IMR-90 (cell line): ENCODE results near the gene CXCR2. TPM values are rescaled to one million over a fixed set of nuclear protein-coding genes. Genes with fewer than 3 reads are reported as not detected.

ENCODE experiments used
- ATAC-seq: fragments of 200-7000 bp; cut with Tn5 transposase; 2 replicates; pipeline ENCODE4 v1.9.1; 2020; ENCODE audit warnings: low read depth, mild to moderate bottlenecking, moderate library complexity
- BruUV-seq: library from RNA; stranded (reverse); fragments of 400-500 nt; replicated peaks from 2 replicates; lab custom pipeline; 2021; lab: Mats Ljungman, UMichigan
- CTCF ChIA-PET: fragments of 300-600 bp; formaldehyde crosslinking; extraction: SDS; loops from one replicate; lab custom pipeline; 2021; ENCODE audit warnings: antibody characterized with exemption; lab: Yijun Ruan, JAX
- POLR2A ChIA-PET: fragments of 300-600 bp; sonication (Branson Sonifier 250); formaldehyde crosslinking; loops from one replicate; lab custom pipeline; 2022; ENCODE audit warnings: antibody characterized with exemption; ENCODE audit not compliant: unreplicated experiment; lab: Charles Lee
- DNase-seq: peaks from one replicate; pipeline ENCODE4 v3.0.0; 2013
- H2AFZ ChIP-seq: replicated peaks from 2 replicates; pipeline ENCODE3; 2013; ENCODE audit warnings: low read length, mild to moderate bottlenecking; ENCODE audit not compliant: poor library complexity
- H2AK5ac ChIP-seq: 2 replicates; pipeline ENCODE4 v1.6.1; 2013; ENCODE audit warnings: low read depth, low read length, inconsistent platforms
- H2AK9ac ChIP-seq: replicated peaks from 2 replicates; pipeline ENCODE3; 2013; ENCODE audit warnings: mild to moderate bottlenecking, low read depth, low read length, moderate library complexity; ENCODE audit not compliant: poor library complexity
- H2BK120ac ChIP-seq: 2 replicates; pipeline ENCODE4 v1.6.1; 2013; ENCODE audit warnings: low read depth, low read length, inconsistent platforms
- H2BK15ac ChIP-seq: 3 replicates; pipeline ENCODE4 v1.6.1; 2013; ENCODE audit warnings: low read depth, low read length, inconsistent platforms
- H2BK20ac ChIP-seq: 2 replicates; pipeline ENCODE4 v1.6.1; 2013; ENCODE audit warnings: low read depth, mild to moderate bottlenecking, inconsistent platforms, low read length, moderate library complexity
- H2BK5ac ChIP-seq: 2 replicates; pipeline ENCODE4 v1.6.1; 2013; ENCODE audit warnings: mild to moderate bottlenecking, low read depth, low read length, inconsistent platforms; ENCODE audit not compliant: poor library complexity, severe bottlenecking
- H3K14ac ChIP-seq: replicated peaks from 2 replicates; pipeline ENCODE4 v1.6.1; 2013; ENCODE audit warnings: low read depth, low read length, inconsistent platforms
- H3K18ac ChIP-seq: 2 replicates; pipeline ENCODE4 v1.6.1; 2013; ENCODE audit warnings: low read depth, low read length, control low read depth
- H3K23ac ChIP-seq: 2 replicates; pipeline ENCODE4 v1.6.1; 2013; ENCODE audit warnings: low read depth, low read length, inconsistent platforms
- H3K27ac ChIP-seq: 2 replicates; pipeline ENCODE4 v1.5.1; 2013; ENCODE audit warnings: mild to moderate bottlenecking, control low read depth, low read length; ENCODE audit not compliant: insufficient read depth
- H3K27me3 ChIP-seq: 2 replicates; pipeline ENCODE4 v1.6.1; 2013; ENCODE audit warnings: low read length; ENCODE audit not compliant: control insufficient read depth, insufficient read depth
- H3K36me3 ChIP-seq: 2 replicates; pipeline ENCODE4 v1.6.1; 2013; ENCODE audit warnings: low read length, mixed read lengths; ENCODE audit not compliant: control insufficient read depth, insufficient read depth
- H3K4ac ChIP-seq: 2 replicates; pipeline ENCODE4 v1.6.1; 2013; ENCODE audit warnings: low read depth, low read length, inconsistent platforms
- H3K4me1 ChIP-seq: 2 replicates; pipeline ENCODE4 v1.6.1; 2013; ENCODE audit warnings: low read length, mixed read lengths; ENCODE audit not compliant: control insufficient read depth, insufficient read depth
- H3K4me2 ChIP-seq: 2 replicates; pipeline ENCODE4 v1.6.1; 2013; ENCODE audit warnings: low read depth, mild to moderate bottlenecking, control low read depth, low read length, moderate library complexity
- H3K4me3 ChIP-seq: 2 replicates; pipeline ENCODE4 v1.5.1; 2013; ENCODE audit warnings: low read depth, mild to moderate bottlenecking, control low read depth, low read length, moderate library complexity; ENCODE audit not compliant: insufficient read depth
- H3K56ac ChIP-seq: 2 replicates; pipeline ENCODE4 v1.6.1; 2013; ENCODE audit warnings: low read length, inconsistent platforms; ENCODE audit not compliant: insufficient read depth; ENCODE audit errors: extremely low read depth
- H3K79me1 ChIP-seq, 2 experiments: 2 replicates each; pipeline ENCODE4 v1.6.1; 2013; ENCODE audit warnings: low read length in 2 of 2, inconsistent platforms in 1 of 2, low read depth in 1 of 2
- H3K9ac ChIP-seq: 2 replicates; pipeline ENCODE4 v1.6.1; 2013; ENCODE audit warnings: low read depth, low read length, control low read depth
- H3K9me1 ChIP-seq: 2 replicates; pipeline ENCODE4 v1.6.1; 2013; ENCODE audit warnings: low read length, inconsistent platforms; ENCODE audit not compliant: insufficient read depth
- H3K9me3 ChIP-seq: 2 replicates; pipeline ENCODE4 v1.6.1; 2013; ENCODE audit warnings: low read length; ENCODE audit not compliant: control insufficient read depth, insufficient read depth
- H4K20me1 ChIP-seq: 2 replicates; pipeline ENCODE4 v1.6.1; 2013; ENCODE audit warnings: low read length, inconsistent platforms; ENCODE audit not compliant: insufficient read depth
- H4K5ac ChIP-seq: 2 replicates; pipeline ENCODE4 v1.6.1; 2013; ENCODE audit warnings: mild to moderate bottlenecking, low read depth, low read length, control low read depth
- H4K8ac ChIP-seq, 2 experiments: 2 replicates each; pipeline ENCODE4 v1.6.1; 2013; ENCODE audit warnings: low read depth in 2 of 2, low read length in 2 of 2, control low read depth in 1 of 2, inconsistent platforms in 1 of 2
- H4K91ac ChIP-seq: 2 replicates; pipeline ENCODE4 v1.6.1; 2013; ENCODE audit warnings: low read depth, low read length, inconsistent platforms; ENCODE audit not compliant: insufficient read depth
- NFE2L2 ChIP-seq: fragments of 150-350 bp; IDR thresholded peaks from 2 replicates; pipeline ENCODE4 v1.6.1; 2016; ENCODE audit warnings: low read depth, mild to moderate bottlenecking, low read length
- RFX5 ChIP-seq: IDR thresholded peaks from 2 replicates; pipeline ENCODE4 v1.8.0; 2012; ENCODE audit warnings: low read depth, mild to moderate bottlenecking, low read length, moderate library complexity
- SMC3 ChIP-seq: fragments of 150-350 bp; IDR thresholded peaks from 2 replicates; pipeline ENCODE4 v1.6.1; 2016; ENCODE audit warnings: low read depth, mild to moderate bottlenecking, antibody characterized with exemption, low read length, moderate library complexity
- WGBS, 2 experiments: methylation state at CpG; one replicate each; pipeline versions ENCODE4 v1.1.5 to v1.1.7; 2013; ENCODE audit warnings: missing lambda C conversion rate in 2 of 2; ENCODE audit not compliant: insufficient read length in 1 of 2; ENCODE audit errors: extremely low coverage in 2 of 2; 5-methylcytosine and 5-hydroxymethylcytosine counted together
- dilution Hi-C: fragments of 300-500 bp; cut with HindIII; formaldehyde crosslinking; loops from one replicate; pipeline ENCODE4 v1.14.3; 2018; ENCODE audit warnings: low sequenced_read_pairs; ENCODE audit not compliant: unreplicated experiment
- in situ Hi-C: fragments of 300-500 bp; cut with MboI; formaldehyde crosslinking; loops from 3 replicates; pipeline ENCODE4 v1.14.3; 2019; ENCODE audit warnings: low sequenced_read_pairs, inconsistent platforms, mixed read lengths
- intact Hi-C: fragments of 100-400 bp; cut with micrococcal nuclease; formaldehyde crosslinking; loops from 2 replicates; pipeline ENCODE4 v1.10.0; 2022
- polyA plus RNA-seq, 3 experiments: library from polyadenylated mRNA; depleted of rRNA; stranded (reverse); fragments of >200 nt; gene quantifications; 2 replicates each; pipeline ENCODE4 v1.2.3, GENCODE V29; 2012; ENCODE audit warnings: low replicate concordance in 1 of 3
- total RNA-seq: library from RNA; depleted of rRNA; stranded (reverse); fragments of >200 nt; gene quantifications from 2 replicates; pipeline ENCODE4 v1.2.3, GENCODE V29; 2012

CXCR2 gene
- total and polyA plus RNA-seq, 2 of the 4 experiments (the other 2 are of a cell fraction): not detected

DNA sequence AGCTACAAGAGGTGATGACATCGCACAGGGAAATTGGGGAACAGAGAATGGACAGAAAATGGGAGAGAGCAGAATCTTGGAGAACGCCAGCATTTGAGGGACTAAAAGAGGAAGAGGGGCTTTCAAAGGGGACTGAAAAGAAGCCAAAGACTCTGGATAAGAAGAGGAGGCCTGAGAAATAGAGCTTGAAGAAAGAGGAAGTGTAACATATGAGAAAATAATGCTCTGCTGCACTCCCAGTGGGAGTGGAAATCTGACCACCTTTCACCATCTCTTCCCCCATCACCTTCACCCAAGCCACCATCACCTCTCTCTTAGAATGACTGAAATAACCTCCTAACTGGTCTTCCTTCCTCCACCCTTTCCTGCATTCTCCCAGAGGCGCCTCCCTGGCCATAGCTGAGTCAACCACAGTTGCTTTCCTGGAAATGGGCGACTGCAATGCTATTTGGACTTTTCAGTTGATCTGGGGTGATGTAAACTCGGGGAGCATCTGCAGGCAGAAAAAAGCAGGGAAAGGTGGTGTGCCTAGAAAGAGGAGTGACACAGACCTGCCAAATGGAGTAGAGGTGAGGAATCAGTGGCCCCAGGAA is 24.1 kb downstream of the CXCR2 start:
- Histone ChIP-seq H2BK5ac (no peak overlapping the region), H2BK15ac (no peak overlapping the region), H3K4ac (no peak overlapping the region), H4K8ac (no peak overlapping the region), H3K36me3 (no peaks in the 10 kb centered on the region), H3K4me2 (no peak overlapping the region), H2AFZ (no peak overlapping the region), H3K9me1 (no peaks in the 10 kb centered on the region), H3K14ac (no peak overlapping the region), H4K5ac (no peak overlapping the region), H4K91ac (no peak overlapping the region), H2AK9ac (no peak overlapping the region), H3K9me3 (no peaks in the 10 kb centered on the region), H3K9ac (no peak overlapping the region), H3K79me1 (no peaks in the 10 kb centered on the region), H3K18ac (no peak overlapping the region), H3K4me3 (no peak overlapping the region), H3K4me1 (peaks cover 2% of the 10 kb centered on the region; the same call in 1 of the 2 replicates), H4K20me1 (no peaks in the 10 kb centered on the region), H2BK120ac (no peak overlapping the region), H3K56ac (no peak overlapping the region), H2BK20ac (no peak overlapping the region), H3K27me3 (peaks cover 46% of the 10 kb centered on the region), H3K23ac (no peak overlapping the region), H2AK5ac (no peak overlapping the region), H3K27ac (no peak overlapping the region)
- ATAC-seq (no peak), DNase-seq (no peak)
- in situ Hi-C loops (no loop called here), dilution Hi-C loops (no loop called here), intact Hi-C loops (no loop called here)
- 67% methylated on average over 1 of the region's 5 CpGs; no CpG with 5 or more reads in 1 of the 2 experiments for WGBS, 2 experiments
- TF ChIP-seq RFX5 (no peak), NFE2L2 (no peak), SMC3 (no peak)
- no TSS peak for BruUV-seq
- CTCF ChIA-PET: no interaction called here
- POLR2A ChIA-PET: interaction anchor here (0.6 kb wide), 1 partner anchor 210 kb away, joined by 4 read pairs; no protein-coding TSS in a partner anchor
